Ishikawa (cell line): ENCODE results near the gene MMP14.

Experiments
- FOXM1 ChIP-seq: IDR thresholded peaks from 2 replicates; pipeline ENCODE4 v1.6.1; 2012; ENCODE audit warnings: low read depth, borderline replicate concordance
- NFIC ChIP-seq: IDR thresholded peaks from 2 replicates; pipeline ENCODE4 v1.6.1; 2012
- RAD21 ChIP-seq: IDR thresholded peaks from 2 replicates; pipeline ENCODE4 v1.6.1; 2012; ENCODE audit warnings: low read depth
- TAF1 ChIP-seq: IDR thresholded peaks from 2 replicates; pipeline ENCODE4 v1.6.1; 2012; ENCODE audit warnings: low read depth, mild to moderate bottlenecking
- ZBTB7A ChIP-seq: IDR thresholded peaks from 2 replicates; pipeline ENCODE4 v1.6.1; 2012; ENCODE audit warnings: low read depth
- TF ChIP-seq, protein P1 (sequence below): IDR thresholded peaks from 2 replicates; pipeline ENCODE4 v1.6.1; 2012

DNA sequence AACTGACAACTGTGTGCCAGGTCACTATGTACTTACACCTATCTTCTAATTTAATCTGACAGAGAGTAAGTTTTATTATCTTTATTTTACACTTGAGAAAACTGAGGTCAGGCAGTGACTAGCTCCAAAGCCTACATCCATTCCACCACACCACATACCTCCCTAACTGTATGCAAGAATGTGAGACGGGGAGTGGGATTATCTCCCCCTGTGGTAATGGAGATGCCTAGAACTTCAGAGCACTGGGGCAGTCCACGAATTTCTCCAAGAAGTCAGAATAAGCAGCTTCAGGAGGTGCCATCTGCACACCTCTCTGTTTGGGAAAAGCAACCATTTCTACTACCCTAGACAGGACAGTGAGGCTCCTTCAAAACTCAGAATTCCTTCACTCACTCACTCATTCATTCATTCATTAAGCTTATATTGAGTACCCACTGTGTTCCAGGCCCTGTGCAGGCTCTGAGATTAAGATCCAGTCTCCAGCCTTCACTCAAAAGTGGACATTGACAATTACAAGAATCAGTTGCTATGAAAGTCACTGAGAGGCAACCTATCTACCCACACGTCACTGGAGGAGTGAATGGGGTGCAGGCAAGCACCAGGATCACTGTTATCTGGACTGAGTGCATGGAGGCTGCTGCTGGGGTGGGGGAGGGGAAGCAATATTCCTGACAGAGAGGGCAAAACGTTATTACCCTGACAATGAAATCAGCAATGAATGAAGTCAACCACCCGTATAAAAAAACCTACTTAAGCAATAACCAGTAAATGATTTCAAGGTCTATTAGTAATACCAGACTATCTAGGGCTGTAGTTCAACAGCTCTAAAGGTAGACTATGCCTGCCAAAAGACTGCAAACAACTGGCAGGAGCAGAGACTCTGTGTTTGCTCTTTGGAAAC is 39.1 kb upstream of the MMP14 start:
- TF ChIP-seq, protein P1, sequence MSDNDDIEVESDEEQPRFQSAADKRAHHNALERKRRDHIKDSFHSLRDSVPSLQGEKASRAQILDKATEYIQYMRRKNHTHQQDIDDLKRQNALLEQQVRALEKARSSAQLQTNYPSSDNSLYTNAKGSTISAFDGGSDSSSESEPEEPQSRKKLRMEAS, result no peak
- TF ChIP-seq RAD21 (no peak), NFIC (no peak), TAF1 (no peak), ZBTB7A (no peak), FOXM1 (no peak)
